OCI-LY7 (cell line): ENCODE results near the gene ANKRD13B.

Source experiments
- EZH2phosphoT487 ChIP-seq: fragments of 200-600 bp; sonication (generic); IDR thresholded peaks from 2 replicates; pipeline ENCODE4 v1.6.1; 2018; ENCODE audit warnings: low read depth, borderline replicate concordance, mild to moderate bottlenecking, mixed run types, antibody characterized with exemption, low read length, moderate library complexity, mixed read lengths
- TF ChIP-seq, protein P1 (sequence below): fragments of 200-600 bp; sonication (generic); conservative IDR thresholded peaks from 2 replicates; pipeline ENCODE4 v1.5.1; 2014; ENCODE audit warnings: mild to moderate bottlenecking, antibody characterized with exemption, low read length, moderate library complexity, mixed read lengths

DNA sequence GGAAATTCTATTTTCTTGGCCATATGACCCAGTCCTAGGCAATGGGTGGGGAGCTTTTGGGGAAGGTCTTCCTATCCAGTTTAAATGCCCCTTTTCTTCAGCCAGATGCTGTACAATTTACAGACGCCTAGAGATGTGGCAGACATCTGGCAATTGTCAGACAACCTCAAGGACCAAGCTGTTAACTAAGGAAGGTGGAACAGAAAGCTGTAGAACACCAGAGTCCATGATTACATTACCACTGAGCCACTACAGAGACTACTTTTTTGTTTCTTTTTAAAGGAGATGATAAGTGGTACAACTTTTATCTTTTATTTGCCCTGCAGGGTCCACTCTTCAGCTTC is 50.9 kb downstream of the ANKRD13B start:
- TF ChIP-seq, protein P1, sequence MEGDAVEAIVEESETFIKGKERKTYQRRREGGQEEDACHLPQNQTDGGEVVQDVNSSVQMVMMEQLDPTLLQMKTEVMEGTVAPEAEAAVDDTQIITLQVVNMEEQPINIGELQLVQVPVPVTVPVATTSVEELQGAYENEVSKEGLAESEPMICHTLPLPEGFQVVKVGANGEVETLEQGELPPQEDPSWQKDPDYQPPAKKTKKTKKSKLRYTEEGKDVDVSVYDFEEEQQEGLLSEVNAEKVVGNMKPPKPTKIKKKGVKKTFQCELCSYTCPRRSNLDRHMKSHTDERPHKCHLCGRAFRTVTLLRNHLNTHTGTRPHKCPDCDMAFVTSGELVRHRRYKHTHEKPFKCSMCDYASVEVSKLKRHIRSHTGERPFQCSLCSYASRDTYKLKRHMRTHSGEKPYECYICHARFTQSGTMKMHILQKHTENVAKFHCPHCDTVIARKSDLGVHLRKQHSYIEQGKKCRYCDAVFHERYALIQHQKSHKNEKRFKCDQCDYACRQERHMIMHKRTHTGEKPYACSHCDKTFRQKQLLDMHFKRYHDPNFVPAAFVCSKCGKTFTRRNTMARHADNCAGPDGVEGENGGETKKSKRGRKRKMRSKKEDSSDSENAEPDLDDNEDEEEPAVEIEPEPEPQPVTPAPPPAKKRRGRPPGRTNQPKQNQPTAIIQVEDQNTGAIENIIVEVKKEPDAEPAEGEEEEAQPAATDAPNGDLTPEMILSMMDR: no peak
- TF ChIP-seq EZH2phosphoT487: no peak
